Retina (tissue), 1 donor: Measurements from ENCODE around the gene STRA6.
"Not testable (repeated sequence)": the region's sequence is repeated elsewhere in the genome, so short reads cannot be mapped to it uniquely, and the experiment has no call there.

ENCODE experiments used
- DNase-seq: peaks from one replicate; pipeline ENCODE4 v3.0.0-alpha.2; 2016

The STRA6 gene

GRCh38 chr15:74179983-74180880 is 22.4 kb downstream of the STRA6 start:
- no peak for DNase-seq

DNA sequence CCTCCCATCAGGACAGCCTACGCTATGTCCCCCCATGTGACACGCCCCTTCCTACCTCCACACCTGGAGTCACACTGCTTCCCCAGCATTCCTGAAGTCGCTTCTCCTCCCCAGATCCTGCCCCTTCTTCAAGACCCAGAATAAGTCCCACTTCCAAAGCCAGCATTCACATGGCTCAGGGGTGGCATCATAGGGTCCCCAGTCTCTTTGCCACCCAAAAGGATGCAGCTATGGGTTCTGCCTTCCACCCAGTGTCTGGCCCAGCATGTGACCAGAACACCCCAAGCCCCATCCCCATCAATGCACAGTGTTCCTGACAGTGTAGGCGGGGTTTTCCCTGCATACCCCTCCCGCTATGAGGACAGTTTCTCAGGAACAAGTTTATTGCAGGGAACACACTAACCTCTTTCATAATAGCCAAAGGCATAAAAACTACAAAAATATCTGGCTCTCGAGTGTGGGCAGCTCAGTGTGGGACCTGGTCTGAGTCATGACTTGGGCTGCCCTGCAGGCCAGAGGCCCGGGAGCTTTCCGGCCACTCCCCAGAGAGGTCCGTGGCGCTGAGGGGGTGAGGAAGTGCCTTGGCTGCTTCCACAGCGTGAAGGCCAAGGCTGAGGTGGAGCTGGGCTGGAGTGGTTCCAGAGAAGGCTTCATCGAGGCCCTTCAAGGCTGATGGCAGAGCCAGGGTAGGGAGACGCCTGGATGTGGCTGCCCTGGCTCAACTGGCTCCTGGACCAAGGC is 23.3 kb downstream of the STRA6 start:
- no peak for DNase-seq

DNA sequence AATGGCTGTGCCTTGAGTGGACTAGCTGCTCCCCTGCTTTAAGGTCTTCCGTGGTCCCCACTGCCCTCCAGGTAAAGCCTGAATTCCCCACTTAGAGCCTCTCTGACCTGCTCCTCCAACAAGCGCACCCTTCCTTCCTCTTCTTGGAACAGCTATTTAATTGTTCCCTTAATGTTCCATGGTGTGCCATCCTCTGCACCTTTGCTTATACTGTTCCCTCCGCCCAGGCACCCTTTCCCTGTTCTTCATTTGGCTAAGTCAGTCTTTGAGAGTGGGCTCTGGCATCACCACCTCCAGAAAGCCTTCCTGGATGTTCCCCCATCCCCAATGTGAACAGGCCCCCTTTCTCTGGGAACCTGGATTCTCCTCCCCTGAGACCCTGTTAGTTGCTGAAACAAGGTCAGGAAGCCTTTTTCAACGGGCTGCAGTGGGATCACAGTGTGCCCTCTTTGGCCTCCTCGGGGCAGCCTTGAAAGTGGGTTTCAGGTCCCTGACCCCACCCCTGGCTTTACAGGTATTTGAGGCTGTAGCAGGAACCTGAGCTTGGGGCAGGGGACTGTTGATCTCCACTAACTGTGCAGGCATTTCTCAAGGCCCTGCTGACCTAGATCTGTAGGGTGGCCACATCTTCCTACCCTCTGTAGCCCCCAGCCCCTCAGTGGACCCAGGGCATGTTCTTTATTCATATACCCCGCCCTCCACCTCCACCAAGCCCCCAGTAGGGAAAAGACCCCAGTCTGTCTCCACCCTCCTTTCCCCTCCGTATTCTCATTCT is 24.1 kb downstream of the STRA6 start:
- no peak for DNase-seq

GRCh38 chr15:74176262-74177214 is 26.0 kb downstream of the STRA6 start:
- DNase-seq, result peak; percentile 56

DNA sequence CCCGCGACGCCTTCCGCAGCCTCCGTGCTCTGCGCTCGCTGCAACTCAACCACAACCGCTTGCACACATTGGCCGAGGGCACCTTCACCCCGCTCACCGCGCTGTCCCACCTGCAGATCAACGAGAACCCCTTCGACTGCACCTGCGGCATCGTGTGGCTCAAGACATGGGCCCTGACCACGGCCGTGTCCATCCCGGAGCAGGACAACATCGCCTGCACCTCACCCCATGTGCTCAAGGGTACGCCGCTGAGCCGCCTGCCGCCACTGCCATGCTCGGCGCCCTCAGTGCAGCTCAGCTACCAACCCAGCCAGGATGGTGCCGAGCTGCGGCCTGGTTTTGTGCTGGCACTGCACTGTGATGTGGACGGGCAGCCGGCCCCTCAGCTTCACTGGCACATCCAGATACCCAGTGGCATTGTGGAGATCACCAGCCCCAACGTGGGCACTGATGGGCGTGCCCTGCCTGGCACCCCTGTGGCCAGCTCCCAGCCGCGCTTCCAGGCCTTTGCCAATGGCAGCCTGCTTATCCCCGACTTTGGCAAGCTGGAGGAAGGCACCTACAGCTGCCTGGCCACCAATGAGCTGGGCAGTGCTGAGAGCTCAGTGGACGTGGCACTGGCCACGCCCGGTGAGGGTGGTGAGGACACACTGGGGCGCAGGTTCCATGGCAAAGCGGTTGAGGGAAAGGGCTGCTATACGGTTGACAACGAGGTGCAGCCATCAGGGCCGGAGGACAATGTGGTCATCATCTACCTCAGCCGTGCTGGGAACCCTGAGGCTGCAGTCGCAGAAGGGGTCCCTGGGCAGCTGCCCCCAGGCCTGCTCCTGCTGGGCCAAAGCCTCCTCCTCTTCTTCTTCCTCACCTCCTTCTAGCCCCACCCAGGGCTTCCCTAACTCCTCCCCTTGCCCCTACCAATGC is 27.1 kb downstream of the STRA6 start:
- DNase-seq, result no peak

DNA sequence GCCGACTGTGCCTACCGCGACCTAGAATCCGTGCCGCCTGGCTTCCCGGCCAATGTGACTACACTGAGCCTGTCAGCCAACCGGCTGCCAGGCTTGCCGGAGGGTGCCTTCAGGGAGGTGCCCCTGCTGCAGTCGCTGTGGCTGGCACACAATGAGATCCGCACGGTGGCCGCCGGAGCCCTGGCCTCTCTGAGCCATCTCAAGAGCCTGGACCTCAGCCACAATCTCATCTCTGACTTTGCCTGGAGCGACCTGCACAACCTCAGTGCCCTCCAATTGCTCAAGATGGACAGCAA is 27.7 kb downstream of the STRA6 start:
- DNase-seq, result no peak

- no peak for DNase-seq
Measured at GRCh38 chr15:74174219-74174957, 28.2 kb downstream of the STRA6 start.

DNA sequence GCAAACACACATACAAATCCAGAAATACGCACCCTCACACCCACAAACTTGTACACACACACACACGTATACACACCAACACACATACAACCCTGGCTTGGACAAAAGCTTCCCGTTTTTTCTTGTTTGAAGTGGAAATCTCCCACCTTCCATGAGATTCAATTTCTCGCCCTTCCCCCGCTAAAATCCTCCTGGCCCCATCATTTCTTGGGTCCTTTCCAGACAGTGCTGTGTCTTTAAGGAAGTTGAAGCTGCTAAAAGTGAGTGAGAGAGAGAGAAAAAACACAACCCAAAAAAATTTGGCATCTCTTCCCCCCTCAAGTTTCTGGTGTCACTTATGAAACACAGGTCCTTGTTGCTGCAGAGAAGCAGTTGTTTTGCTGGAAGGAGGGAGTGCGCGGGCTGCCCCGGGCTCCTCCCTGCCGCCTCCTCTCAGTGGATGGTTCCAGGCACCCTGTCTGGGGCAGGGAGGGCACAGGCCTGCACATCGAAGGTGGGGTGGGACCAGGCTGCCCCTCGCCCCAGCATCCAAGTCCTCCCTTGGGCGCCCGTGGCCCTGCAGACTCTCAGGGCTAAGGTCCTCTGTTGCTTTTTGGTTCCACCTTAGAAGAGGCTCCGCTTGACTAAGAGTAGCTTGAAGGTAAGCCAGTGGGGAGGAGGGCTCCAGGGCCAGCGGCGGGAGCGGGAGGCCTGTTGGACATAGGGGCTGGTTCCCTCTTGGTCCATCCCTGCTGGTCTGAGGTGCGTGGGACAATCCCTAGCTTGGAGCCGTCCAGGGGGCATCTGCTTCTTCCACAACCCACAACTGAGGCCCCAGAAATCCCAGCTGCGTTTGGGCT is 29.0 kb downstream of the STRA6 start, which contains the start of gene ISLR:
Gene ISLR (plus strand): TSS at position 331 of the 839 bp plus-strand sequence. CDS start 1,149 bp downstream, outside the sequence.
- DNase-seq, result no peak

DNA sequence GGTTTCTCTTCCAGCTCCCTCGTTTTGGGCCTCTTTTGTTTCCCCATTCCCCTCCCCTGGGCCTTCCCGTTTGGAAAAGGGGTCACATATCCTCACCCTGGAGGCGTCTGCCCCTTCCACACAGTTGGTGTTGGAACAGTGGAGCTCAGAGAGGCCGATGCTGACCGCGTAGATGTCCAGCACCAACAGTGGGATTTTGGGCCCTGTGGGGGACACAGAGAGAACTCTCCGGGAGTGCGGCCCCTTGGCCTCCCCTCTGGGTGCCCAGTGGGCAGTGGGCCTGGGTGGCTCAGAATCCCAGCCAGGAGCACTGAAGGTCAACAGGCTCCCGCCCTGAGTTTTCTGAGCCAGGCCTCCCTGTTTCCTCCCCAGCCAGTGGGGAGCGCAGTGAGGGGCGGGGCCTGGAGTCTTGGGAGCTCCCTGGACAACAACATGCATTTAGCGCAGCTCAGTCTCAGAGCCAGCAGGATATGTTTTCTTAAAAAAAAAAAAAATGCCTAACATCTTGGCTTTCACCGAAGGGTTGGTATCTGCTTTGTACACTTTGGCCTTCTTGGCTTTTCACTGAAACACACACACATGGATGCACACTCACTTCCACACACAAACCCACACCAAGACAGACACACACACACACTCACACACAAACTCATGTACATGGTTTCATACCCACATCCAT is 29.7 kb downstream of the STRA6 start:
- DNase-seq, result no peak

- DNase-seq, result no peak
Measured at GRCh38 chr15:74171965-74172541, 30.5 kb downstream of the STRA6 start.

- no peak for DNase-seq
Measured at GRCh38 chr15:74170875-74171578, 31.6 kb downstream of the STRA6 start.

DNA sequence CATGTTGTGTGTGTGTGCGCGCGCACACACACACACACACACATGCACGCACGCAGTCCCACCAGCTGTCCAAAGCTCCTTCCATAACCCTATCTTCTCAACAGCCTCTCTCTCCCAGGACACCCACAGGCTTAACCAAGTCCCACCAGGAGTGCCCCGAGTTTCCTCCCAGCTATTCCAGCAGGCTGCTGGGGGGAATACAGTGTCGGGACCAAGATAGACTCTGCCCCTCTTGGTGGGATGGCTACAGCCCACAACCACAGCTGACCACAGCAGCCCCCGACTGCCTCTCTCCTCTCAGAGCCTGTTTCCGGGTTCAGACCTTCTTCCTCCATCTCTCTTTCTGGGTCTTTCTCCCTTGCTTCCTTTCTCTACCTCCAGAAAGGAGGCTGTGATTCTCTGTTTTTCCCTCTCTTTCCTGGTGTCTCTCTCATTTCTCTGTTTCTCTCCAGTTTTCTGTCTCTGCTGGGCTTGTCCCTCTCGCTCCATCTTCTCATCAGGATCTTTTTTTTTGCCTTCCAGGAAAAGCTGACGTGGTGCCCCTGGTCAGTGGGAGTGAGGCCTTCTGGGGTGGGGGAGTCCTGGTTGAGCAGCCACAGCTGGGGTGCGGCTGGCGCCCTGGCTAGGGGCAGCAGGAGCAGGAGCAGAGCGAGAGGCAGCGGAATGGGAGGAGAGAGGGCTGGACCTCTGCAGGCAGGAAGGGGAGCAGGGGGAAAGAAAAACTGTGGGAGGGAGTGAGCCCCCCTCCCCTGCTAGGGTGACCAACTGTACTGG is 32.3 kb downstream of the STRA6 start:
- no peak for DNase-seq

GRCh38 chr15:74168711-74169126 is 33.9 kb downstream of the STRA6 start:
- no peak for DNase-seq

GRCh38 chr15:74167891-74168331 is 34.7 kb downstream of the STRA6 start:
- no peak for DNase-seq

- peak; percentile 85 for DNase-seq
Measured at GRCh38 chr15:74165461-74165860, 37.1 kb downstream of the STRA6 start.

- not testable (repeated sequence) for DNase-seq
Measured at GRCh38 chr15:74162195-74162536, 40.4 kb downstream of the STRA6 start.

DNA sequence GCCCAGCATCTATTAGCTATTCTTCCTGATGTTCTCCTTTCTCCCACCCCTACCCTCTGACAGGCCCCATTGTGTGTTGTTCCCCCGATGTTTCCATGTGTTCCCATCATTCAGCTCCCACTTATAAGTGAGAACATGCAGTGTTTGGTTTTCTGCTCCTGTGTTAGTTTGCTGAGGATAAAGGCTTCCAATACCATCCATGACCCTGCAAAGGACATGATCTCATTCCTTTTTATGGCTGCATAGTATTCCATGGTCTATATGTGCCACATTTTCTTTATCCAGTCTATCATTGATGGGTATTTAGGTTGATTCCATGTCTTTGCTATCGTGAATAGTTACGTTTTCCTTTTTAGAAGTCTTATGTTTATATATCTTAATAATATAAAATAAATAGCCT is 42.2 kb downstream of the STRA6 start:
- not testable (repeated sequence) for DNase-seq
